GM18520 (cell line): ENCODE data around the gene POLR1A.

ENCODE experiments used
- ATAC-seq: cut with Tn5 transposase; IDR thresholded peaks from one replicate; pipeline ENCODE4 v1.9.1; 2021; ENCODE audit not compliant: unreplicated experiment

POLR1A gene

DNA sequence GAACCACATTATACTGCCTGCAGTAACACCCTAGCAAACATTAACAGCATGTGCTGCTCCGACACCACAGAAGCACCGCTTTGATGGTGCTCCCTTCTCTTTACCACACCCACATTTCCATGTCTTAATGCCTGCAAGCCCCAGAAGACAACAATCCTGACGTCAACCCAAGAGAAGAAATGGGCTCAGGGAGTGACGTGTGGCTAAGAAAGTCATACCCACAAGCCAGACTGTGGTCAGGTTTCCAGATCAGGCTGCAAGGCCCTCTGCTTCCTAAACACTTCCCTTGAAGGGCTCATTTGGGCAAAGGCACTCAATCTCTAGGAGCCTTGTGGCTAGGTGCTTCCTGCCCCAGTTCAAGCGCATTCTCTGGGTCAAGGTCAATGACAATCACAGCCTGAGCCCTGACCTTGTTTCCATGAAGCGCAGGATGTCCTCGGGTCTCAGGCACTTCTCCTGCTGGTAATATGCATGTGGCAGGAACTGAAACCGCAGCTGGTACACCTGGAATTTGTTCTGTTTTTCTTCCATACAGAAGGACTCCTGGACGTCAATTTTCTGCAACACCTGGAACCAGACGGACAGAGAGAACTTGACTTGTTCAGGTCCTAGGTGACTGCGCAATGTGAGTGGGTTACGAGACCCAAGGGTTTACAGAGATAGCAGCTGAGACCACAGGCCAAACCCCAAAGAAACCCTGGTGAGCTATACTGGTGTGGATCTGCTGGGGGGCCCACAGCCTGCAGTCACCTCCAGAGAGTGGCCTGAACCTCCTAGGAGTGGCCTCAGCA lies 67.2 kb downstream of the POLR1A start:
- peak; percentile 26 for ATAC-seq

DNA sequence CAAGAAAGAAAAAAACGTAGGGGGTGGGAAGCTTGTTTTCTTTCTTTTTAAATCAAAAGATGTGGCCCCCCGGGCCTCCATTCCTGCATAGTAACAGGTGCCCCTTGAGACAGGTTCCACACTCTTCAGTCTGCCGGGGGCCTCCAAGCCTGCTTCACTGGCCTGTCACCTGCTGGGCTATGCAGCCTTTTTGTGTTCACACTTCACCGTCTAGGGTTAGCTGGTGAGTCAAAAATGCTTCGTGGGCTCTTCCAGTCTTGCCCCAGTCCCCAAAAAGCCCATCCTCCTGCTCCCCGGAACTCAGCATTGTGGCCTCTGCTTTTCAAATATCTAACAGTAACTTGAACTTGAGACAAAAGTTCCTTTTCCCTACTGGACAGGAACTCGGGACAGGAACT lies 67.9 kb downstream of the POLR1A start:
- ATAC-seq, result no peak

DNA sequence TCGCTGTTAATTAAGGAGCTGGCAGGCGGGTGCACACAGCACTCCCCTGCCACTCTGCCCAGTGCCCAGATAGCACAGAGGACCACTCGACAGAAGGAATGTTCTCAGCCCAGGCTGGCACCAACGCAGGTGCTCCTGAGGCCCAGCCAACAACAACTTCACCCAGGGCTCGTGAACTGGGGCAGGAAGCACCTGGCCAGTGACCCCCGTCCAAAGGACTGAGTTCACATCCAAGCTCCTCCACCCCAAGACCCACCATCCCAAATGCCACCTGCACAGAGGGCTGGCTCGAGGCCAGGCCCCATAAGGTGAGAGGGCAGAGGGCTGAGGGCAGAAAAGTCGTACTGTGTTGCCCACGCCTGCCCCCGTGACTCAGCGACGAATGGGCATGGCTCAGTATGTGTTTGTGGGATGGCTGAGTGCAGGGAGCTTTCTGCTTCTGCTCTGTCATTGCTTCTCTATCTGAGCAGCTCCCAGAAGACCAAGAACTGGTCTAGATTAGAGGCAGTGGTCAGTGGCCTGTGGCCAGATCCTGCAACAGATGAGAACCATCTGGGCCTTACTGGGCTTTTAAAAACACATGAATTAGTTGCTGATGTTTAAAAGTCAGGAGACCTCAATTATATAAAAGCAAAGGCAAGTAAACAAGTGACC lies 68.4 kb downstream of the POLR1A start:
- no peak for ATAC-seq

DNA sequence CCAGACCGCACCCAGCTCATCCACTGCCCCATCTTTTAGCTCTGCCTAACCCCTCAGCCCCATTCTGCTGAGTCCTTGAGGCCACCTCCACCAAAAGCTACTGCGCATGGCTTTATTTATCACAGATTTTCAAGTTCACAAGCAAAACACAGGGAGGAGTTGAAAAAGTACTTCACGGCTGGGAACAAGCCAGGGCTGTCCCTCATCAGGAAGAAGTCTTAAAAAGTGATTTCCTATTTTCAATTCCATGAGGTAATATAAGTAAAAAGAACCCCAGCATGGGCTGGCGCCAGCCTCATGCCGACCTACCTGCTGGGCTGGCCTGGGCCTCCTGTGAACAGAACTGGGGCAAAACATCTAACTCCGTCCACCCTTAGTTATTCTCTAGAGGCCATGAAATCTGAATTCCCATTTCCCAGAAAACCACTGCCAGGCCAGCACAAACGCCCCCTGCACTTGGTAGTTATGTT lies 69.0 kb downstream of the POLR1A start:
- ATAC-seq, result no peak

DNA sequence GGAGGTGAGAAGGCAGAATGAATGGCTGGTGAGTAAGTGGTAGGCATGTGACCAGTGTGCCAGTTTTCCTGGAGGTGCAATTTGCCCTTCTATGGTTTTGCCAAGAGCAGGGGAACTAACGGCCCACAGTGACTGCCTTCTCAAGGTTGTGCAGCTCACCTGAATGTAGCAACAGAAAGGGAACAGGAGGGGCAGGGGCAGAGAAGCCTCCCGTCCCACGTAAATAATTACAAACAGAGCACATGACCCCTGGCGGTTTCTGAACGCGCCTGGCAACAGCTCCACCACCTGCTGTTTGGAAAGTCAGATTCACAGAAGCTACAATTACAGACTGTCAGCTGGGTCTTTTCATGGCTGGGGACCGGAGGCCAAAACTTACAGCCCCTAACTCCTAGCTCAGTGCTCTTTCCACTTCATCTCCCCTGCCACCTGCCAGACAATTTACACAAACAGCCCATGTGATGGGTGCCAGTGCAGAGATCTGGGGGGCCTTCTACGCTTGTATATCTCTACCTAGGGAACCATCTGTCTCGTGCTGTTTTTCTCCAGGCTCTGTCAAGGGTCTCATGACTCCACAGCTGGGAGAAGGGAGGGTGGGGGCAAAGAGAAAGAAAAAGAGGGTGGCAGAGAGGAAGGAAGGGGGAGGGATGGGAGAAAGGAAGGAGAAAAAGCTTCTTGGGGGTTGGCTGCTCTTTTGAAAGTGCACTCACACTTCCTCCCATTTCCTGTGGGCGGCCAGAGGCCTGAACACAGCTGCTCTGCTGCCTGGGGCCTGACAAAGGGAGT lies 69.6 kb downstream of the POLR1A start:
- peak; percentile 47 for ATAC-seq

DNA sequence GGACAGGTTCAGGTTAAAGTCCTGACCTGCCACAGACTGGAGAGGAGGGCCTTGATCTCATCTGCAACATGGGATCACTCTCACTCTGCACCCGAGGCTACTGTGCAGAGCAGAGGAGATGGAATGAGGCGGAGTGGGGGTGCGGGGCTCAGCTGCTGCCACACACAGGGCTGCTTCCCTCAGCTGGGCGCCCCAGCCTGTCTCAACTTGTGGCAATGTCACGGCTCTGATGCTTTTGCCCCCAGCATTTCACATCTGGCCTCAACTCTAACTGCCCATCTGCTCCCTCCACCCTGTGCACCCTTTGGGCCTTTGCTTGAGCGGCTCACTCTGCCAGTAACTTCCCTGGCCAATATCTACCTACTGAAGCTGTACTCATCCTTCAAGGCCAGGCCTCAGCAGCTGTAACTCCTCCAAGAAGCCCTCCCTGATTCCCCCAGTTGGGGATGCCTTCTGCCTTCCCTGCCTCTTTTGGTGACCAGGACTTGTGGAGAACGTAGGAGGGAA lies 70.3 kb downstream of the POLR1A start:
- ATAC-seq, result no peak

GRCh38 chr2:86033751-86034692 lies 71.7 kb downstream of the POLR1A start:
- no peak for ATAC-seq

- no peak for ATAC-seq
Measured at GRCh38 chr2:86032861-86033595, 72.7 kb downstream of the POLR1A start.

- ATAC-seq, result no peak
Measured at GRCh38 chr2:86031606-86032005, 74.1 kb downstream of the POLR1A start.

GRCh38 chr2:86031151-86031550 lies 74.5 kb downstream of the POLR1A start:
- ATAC-seq, result no peak

- ATAC-seq, result no peak
Measured at GRCh38 chr2:86029873-86030272, 75.8 kb downstream of the POLR1A start.

DNA sequence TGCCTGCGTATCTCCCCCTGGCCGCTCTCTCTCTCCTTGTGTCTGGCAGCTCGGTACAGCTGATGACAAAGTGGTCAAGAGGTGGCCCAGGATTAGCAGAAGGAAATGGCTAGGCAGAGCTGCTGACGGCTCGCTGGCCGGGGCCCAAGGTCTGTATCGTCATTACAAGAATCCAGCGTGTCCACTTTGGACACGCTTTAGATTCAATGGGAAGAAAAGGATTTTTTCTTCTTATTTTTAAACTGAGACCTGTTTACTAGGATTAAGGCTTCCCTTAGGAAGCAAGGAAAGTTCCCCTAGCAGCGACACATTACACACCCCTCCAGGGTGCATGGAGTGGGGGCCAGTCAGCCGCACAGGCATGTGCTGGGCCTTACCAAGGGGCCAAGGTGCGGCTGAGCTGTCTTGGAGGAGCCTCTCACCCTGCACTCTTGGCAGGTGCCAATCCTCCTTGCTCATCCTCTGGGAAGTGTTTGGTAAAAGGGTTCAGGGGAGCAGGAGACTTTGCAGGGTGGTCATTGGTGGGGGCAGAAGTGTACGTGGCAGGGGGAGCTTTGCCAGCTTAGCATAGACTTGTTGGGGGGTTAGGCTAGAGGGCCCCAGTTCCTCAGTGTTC lies 76.8 kb downstream of the POLR1A start:
- no peak for ATAC-seq

GRCh38 chr2:86027922-86028765 lies 77.5 kb downstream of the POLR1A start:
- ATAC-seq, result no peak

DNA sequence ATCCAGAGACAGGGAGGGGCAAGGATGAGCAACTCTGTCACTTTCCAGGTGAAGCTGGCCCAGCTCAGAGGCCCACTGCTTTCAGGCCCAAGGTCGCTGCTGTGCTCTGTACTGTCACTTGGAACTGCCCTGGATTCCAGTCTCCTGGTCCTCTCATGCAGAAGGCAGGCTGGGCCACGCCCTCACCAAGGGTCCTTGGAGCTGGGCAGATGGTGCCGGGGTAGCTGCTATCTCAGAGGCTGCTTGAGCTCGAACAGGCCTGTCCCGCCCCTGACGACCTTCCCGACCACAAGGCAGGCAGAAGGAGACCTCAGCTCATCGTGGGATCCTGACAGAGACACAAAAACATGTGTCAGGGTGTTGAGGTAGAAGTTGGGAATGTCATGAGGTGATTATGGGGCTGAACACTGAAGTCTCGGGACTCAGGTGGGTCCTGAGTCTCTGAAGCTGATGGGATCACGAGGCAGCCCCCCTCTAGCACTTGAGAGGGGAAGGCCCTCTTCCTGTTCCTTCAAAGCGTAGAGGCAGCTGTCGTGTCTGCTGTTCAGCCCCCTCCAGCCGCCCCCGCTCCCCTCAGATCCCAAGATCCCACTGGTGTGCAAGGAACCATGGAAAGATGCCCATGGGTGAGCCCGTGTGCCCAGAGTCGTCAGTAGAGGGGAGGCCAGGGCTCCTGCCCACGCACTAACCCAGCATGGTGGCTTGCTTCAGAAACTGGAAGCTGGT lies 78.3 kb downstream of the POLR1A start:
- no peak for ATAC-seq

- no peak for ATAC-seq
Measured at GRCh38 chr2:86026744-86027065, 79.0 kb downstream of the POLR1A start.

DNA sequence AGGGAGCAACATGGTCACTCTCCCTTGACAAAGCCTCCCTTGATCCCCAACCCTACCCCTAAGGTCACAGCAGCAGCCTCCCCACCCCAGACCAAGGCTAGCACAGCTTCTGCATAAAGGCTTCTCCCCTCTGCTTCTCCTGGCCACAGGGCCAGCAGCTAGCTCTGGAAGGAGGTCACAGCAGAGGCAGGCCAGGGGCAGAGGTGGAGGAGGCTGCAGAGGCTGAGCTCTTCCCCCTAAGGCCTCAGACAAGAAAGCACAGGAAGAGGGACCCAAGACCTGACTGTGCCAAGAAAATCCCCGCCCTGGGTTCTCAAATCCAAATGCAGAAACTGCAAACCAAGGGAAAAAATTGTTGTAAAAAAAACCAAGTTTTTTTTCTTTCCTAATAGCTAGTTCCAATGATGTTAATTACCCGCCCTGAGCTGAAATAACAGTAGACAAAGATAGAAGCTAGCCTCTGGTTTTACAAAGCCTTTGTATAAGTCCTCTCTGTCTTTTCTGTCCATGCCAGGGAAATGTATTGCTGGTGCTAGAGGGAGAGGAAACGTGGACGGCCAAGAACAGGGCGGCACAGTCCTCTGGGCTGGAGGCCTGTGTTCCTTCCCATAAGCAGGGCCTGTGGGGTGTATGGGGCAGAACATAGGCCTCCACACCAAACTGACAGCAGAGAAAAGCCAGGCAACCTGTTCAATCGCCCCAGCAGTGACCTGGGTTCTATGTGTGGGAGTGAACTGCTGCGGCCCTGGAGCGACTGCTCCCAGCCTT lies 79.5 kb downstream of the POLR1A start:
- no peak for ATAC-seq

GRCh38 chr2:86025229-86025820 lies 80.4 kb downstream of the POLR1A start:
- ATAC-seq, result no peak
